Neural cell (in vitro differentiated cells): ENCODE data around the gene FARSA. TPM values are rescaled to one million over a fixed set of nuclear protein-coding genes. Genes with fewer than 3 reads are reported as not detected.

ENCODE experiments used
- H2AFZ ChIP-seq: fragments of 200-600, 300-800 bp; sonication (generic), shearing (Covaris generic); 2 replicates; pipeline ENCODE4 v1.6.0; 2014; ENCODE audit warnings: low read depth, mild to moderate bottlenecking, antibody characterized with exemption, low read length, moderate library complexity
- H3F3A ChIP-seq: fragments of 200-600 bp; shearing (Covaris generic); 2 replicates; pipeline ENCODE4 v1.6.1; 2016; ENCODE audit warnings: mild to moderate bottlenecking, moderate library complexity, mixed read lengths, antibody characterized with exemption, low read length; ENCODE audit not compliant: insufficient read depth, poor library complexity, severe bottlenecking
- H3K27ac ChIP-seq: fragments of 200-600, 300-800 bp; sonication (generic), shearing (Covaris generic); 2 replicates; pipeline ENCODE4 v1.5.1; 2014; ENCODE audit warnings: mild to moderate bottlenecking, low read length, moderate library complexity
- H3K27me3 ChIP-seq: fragments of 300-800, 200-600 bp; sonication (generic), shearing (Covaris generic); 2 replicates; pipeline ENCODE4 v1.6.0; 2014; ENCODE audit warnings: mild to moderate bottlenecking, low read depth, low read length, moderate library complexity; ENCODE audit not compliant: insufficient read depth
- H3K36me3 ChIP-seq: fragments of 300-800, 200-600 bp; sonication (generic), shearing (Covaris generic); 2 replicates; pipeline ENCODE4 v1.5.1; 2014; ENCODE audit warnings: mild to moderate bottlenecking, antibody characterized with exemption, low read length, moderate library complexity; ENCODE audit not compliant: insufficient read depth
- H3K4me2 ChIP-seq: fragments of 300-800, 200-600 bp; sonication (generic), shearing (Covaris generic); 2 replicates; pipeline ENCODE4 v1.6.0; 2014; ENCODE audit warnings: mild to moderate bottlenecking, low read length
- H3K4me3 ChIP-seq: fragments of 300-800, 200-600 bp; sonication (generic), shearing (Covaris generic); 2 replicates; pipeline ENCODE4 v1.5.1; 2014; ENCODE audit warnings: mild to moderate bottlenecking, low read length, moderate library complexity
- H3K79me2 ChIP-seq: fragments of 200-600 bp; shearing (Covaris generic); replicated peaks from 2 replicates; pipeline ENCODE4 v1.6.0; 2014; ENCODE audit warnings: mild to moderate bottlenecking, low read length, moderate library complexity; ENCODE audit not compliant: insufficient read depth
- H3K9ac ChIP-seq: fragments of 300-800, 200-600 bp; sonication (generic), shearing (Covaris generic); 2 replicates; pipeline ENCODE4 v1.6.1; 2016; ENCODE audit warnings: mild to moderate bottlenecking, low read length, mixed read lengths
- H3K9me2 ChIP-seq: fragments of 200-600 bp; shearing (Covaris generic); 2 replicates; pipeline ENCODE4 v1.6.1; 2016; ENCODE audit warnings: mild to moderate bottlenecking, low read length, mixed read lengths; ENCODE audit not compliant: insufficient read depth
- H3K9me3 ChIP-seq: fragments of 200-600, 300-800 bp; sonication (generic), shearing (Covaris generic); 2 replicates; pipeline ENCODE4 v1.6.1; 2016; ENCODE audit warnings: mild to moderate bottlenecking, mixed run types, low read length, moderate library complexity, mixed read lengths
- H4K20me1 ChIP-seq: fragments of 200-600 bp; shearing (Covaris generic); 2 replicates; pipeline ENCODE4 v1.6.1; 2016; ENCODE audit warnings: mild to moderate bottlenecking, mixed run types; ENCODE audit not compliant: insufficient read depth
- EP300 ChIP-seq: fragments of 450-650 bp; conservative IDR thresholded peaks from 2 replicates; pipeline ENCODE4 v1.6.1; 2014; ENCODE audit warnings: antibody characterized with exemption, mild to moderate bottlenecking, moderate library complexity; ENCODE audit not compliant: poor library complexity, severe bottlenecking
- EZH2 ChIP-seq: fragments of 200-600, 300-800 bp; shearing (Covaris generic), sonication (generic); IDR thresholded peaks from 2 replicates; pipeline ENCODE4 v1.6.1; 2014; ENCODE audit warnings: antibody characterized with exemption, low read length, borderline replicate concordance, mild to moderate bottlenecking; ENCODE audit not compliant: insufficient read depth, poor library complexity, severe bottlenecking
- MXI1 ChIP-seq: fragments of 450-650 bp; conservative IDR thresholded peaks from 2 replicates; pipeline ENCODE4 v1.6.1; 2014; ENCODE audit warnings: antibody characterized with exemption, mild to moderate bottlenecking; ENCODE audit not compliant: poor library complexity, severe bottlenecking
- POLR2AphosphoS5 ChIP-seq: IDR thresholded peaks from 2 replicates; pipeline ENCODE4 v1.6.1; 2012
- RAD21 ChIP-seq: fragments of 450-650 bp; conservative IDR thresholded peaks from 2 replicates; pipeline ENCODE4 v1.6.1; 2014; ENCODE audit warnings: antibody characterized with exemption, mild to moderate bottlenecking, moderate library complexity
- SMC3 ChIP-seq: fragments of 450-650 bp; conservative IDR thresholded peaks from 2 replicates; pipeline ENCODE4 v1.6.1; 2014; ENCODE audit warnings: antibody characterized with exemption, mild to moderate bottlenecking, moderate library complexity; ENCODE audit not compliant: poor library complexity
- TAF1 ChIP-seq: IDR thresholded peaks from 2 replicates; pipeline ENCODE4 v1.6.1; 2012; ENCODE audit warnings: low read depth
- polyA plus RNA-seq: library from polyadenylated mRNA; depleted of rRNA; stranded (reverse); fragments of >200 nt; gene quantifications from 2 replicates; pipeline ENCODE4 v1.2.3, GENCODE V29; 2014
- TF ChIP-seq, protein P1 (sequence below): fragments of 450-650 bp; IDR thresholded peaks from 2 replicates; pipeline ENCODE4 v1.5.1; 2014; ENCODE audit warnings: antibody characterized with exemption, mild to moderate bottlenecking, moderate library complexity; ENCODE audit not compliant: poor library complexity, severe bottlenecking
- TF ChIP-seq, protein P2 (sequence below): IDR thresholded peaks from 2 replicates; pipeline ENCODE4 v1.6.1; 2012; ENCODE audit warnings: borderline replicate concordance

Gene FARSA
- polyA plus RNA-seq, 1 donor from 2014 or later: 47.6 TPM

DNA sequence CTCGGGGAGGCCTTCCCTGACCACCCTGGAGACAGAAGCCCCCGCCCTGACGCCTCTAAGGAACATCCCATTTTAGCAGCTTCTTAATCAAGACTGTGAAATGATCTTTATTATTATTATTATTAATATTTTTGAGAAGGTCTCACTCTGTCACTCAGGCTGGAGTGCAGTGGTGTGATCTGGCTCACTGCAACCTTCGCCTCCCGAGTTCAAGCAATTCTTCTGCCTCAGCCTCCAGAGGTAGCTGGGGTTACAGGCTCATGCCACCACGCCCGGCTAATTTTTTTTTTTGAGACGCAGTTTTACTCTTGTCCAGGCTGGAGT, 32.3 kb upstream of the FARSA start:
- Histone ChIP-seq H3K9me3 (no peaks in the 10 kb centered on the region), H3K27me3 (no peaks in the 10 kb centered on the region), H3K36me3 (no peaks in the 10 kb centered on the region), H2AFZ (peak overlapping the region; percentile 51), H3K9ac (peak overlapping the region; percentile 39), H3K79me2 (no peaks in the 10 kb centered on the region), H3K4me3 (peak overlapping the region; percentile 51), H3F3A (no peaks in the 10 kb centered on the region), H3K27ac (no peak overlapping the region), H4K20me1 (no peaks in the 10 kb centered on the region), H3K9me2 (no peaks in the 10 kb centered on the region), H3K4me2 (no peak overlapping the region)
- no peak for TF ChIP-seq POLR2AphosphoS5
- TF ChIP-seq EP300: no peak

- H3K9ac ChIP-seq: peak overlapping the region; percentile 39
- no peaks in the 10 kb centered on the region for H3K9me2 ChIP-seq
- H3F3A ChIP-seq: no peaks in the 10 kb centered on the region
- peak; percentile 88 for TF ChIP-seq SMC3
- TF ChIP-seq, protein P1, sequence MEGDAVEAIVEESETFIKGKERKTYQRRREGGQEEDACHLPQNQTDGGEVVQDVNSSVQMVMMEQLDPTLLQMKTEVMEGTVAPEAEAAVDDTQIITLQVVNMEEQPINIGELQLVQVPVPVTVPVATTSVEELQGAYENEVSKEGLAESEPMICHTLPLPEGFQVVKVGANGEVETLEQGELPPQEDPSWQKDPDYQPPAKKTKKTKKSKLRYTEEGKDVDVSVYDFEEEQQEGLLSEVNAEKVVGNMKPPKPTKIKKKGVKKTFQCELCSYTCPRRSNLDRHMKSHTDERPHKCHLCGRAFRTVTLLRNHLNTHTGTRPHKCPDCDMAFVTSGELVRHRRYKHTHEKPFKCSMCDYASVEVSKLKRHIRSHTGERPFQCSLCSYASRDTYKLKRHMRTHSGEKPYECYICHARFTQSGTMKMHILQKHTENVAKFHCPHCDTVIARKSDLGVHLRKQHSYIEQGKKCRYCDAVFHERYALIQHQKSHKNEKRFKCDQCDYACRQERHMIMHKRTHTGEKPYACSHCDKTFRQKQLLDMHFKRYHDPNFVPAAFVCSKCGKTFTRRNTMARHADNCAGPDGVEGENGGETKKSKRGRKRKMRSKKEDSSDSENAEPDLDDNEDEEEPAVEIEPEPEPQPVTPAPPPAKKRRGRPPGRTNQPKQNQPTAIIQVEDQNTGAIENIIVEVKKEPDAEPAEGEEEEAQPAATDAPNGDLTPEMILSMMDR: peak; percentile 99
- TF ChIP-seq, protein P2, sequence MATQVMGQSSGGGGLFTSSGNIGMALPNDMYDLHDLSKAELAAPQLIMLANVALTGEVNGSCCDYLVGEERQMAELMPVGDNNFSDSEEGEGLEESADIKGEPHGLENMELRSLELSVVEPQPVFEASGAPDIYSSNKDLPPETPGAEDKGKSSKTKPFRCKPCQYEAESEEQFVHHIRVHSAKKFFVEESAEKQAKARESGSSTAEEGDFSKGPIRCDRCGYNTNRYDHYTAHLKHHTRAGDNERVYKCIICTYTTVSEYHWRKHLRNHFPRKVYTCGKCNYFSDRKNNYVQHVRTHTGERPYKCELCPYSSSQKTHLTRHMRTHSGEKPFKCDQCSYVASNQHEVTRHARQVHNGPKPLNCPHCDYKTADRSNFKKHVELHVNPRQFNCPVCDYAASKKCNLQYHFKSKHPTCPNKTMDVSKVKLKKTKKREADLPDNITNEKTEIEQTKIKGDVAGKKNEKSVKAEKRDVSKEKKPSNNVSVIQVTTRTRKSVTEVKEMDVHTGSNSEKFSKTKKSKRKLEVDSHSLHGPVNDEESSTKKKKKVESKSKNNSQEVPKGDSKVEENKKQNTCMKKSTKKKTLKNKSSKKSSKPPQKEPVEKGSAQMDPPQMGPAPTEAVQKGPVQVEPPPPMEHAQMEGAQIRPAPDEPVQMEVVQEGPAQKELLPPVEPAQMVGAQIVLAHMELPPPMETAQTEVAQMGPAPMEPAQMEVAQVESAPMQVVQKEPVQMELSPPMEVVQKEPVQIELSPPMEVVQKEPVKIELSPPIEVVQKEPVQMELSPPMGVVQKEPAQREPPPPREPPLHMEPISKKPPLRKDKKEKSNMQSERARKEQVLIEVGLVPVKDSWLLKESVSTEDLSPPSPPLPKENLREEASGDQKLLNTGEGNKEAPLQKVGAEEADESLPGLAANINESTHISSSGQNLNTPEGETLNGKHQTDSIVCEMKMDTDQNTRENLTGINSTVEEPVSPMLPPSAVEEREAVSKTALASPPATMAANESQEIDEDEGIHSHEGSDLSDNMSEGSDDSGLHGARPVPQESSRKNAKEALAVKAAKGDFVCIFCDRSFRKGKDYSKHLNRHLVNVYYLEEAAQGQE: no peak
- no peak for TF ChIP-seq EZH2
- no peak for TF ChIP-seq EP300
- TF ChIP-seq POLR2AphosphoS5: no peak
- peak; percentile 20 for TF ChIP-seq MXI1
- TF ChIP-seq TAF1: no peak
- TF ChIP-seq RAD21: peak; percentile 76
- peak overlapping the region; percentile 51 for H3K4me3 ChIP-seq
- no peaks in the 10 kb centered on the region for H3K79me2 ChIP-seq
- no peaks in the 10 kb centered on the region for H3K9me3 ChIP-seq
- no peak overlapping the region for H3K4me2 ChIP-seq
- H3K27ac ChIP-seq: no peak overlapping the region
- no peaks in the 10 kb centered on the region for H4K20me1 ChIP-seq
- H2AFZ ChIP-seq: peak overlapping the region; percentile 51
- H3K27me3 ChIP-seq: no peaks in the 10 kb centered on the region
- no peaks in the 10 kb centered on the region for H3K36me3 ChIP-seq
These were observed 31.7 kb upstream of the FARSA start for GRCh38 chr19:12965017-12965811.
